GM12873 (cell line): Measurements from ENCODE around the gene SAE1.

ENCODE experiments used
- TF ChIP-seq, protein P1 (sequence below): IDR thresholded peaks from 2 replicates; pipeline ENCODE4 v1.5.1; 2012; ENCODE audit warnings: low read depth, mild to moderate bottlenecking, moderate library complexity, low read length, control low read depth; ENCODE audit not compliant: insufficient read depth; ENCODE audit errors: missing control alignments

The SAE1 gene

DNA sequence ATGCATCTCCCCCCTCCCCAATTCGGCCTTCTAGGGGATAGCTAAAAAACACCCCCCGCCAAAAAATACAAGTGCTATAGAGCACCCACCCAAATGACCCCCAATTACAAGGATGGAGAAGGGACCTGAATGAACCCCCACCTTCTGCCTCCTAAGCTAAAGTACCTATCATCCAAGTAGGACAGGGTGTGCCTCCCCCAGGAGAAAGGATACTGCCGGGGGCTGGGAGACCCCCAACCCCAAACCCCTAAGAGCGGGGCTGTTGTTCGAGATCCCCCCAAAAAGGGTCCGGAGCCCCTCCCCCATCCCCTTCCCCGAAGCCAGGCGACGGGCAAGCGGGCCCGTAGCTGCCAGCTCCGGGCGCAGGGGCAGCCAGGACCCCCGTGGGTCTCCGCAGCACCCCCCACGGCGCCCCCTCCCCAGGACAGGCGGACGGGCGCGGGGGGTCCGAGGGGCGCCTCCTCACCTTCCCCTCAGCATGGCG, 18.9 kb upstream of the SAE1 start:
- TF ChIP-seq, protein P1, sequence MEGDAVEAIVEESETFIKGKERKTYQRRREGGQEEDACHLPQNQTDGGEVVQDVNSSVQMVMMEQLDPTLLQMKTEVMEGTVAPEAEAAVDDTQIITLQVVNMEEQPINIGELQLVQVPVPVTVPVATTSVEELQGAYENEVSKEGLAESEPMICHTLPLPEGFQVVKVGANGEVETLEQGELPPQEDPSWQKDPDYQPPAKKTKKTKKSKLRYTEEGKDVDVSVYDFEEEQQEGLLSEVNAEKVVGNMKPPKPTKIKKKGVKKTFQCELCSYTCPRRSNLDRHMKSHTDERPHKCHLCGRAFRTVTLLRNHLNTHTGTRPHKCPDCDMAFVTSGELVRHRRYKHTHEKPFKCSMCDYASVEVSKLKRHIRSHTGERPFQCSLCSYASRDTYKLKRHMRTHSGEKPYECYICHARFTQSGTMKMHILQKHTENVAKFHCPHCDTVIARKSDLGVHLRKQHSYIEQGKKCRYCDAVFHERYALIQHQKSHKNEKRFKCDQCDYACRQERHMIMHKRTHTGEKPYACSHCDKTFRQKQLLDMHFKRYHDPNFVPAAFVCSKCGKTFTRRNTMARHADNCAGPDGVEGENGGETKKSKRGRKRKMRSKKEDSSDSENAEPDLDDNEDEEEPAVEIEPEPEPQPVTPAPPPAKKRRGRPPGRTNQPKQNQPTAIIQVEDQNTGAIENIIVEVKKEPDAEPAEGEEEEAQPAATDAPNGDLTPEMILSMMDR, result no peak

DNA sequence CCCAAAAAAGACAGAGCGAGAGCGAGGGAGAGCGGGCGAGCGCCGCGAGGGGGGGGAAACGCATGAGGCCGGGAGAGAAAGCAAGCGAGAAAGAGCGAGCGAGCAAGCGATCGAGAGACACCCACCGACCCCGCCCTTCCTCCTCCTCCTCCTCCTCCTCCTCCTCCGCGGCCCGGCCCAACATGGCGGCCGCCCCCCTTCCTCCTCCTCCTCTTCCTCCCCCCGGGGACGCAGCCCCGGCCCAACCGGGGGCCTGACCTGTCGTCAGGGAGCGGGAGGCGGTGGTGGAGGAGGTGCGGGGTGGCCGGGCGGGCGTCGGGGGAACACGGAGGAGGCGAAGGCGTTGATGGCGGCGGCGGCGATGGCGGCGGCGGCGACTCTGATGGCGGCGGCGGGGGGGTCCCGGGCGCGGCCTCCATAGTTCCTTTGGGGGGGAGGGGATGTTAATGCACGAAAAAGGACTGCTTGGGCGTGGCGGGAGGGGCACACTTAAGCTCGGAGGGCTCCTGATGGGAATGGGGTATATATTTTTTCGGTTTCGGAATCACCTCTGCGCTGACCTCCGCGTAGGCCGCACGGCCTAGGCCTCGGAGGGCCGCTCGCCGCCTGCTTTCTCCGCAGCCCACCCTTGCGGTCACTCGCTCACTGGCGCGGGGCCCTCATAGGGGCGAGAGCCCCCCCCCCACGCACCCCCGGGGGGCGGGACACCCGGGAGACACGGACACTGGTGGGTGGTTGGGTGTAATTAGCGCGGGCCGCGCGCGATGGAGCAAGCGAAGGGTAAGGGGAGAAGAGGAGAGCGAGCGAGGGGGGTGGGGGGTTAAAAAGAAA, 18.3 kb upstream of the SAE1 start:
- TF ChIP-seq, protein P1, result no peak

DNA sequence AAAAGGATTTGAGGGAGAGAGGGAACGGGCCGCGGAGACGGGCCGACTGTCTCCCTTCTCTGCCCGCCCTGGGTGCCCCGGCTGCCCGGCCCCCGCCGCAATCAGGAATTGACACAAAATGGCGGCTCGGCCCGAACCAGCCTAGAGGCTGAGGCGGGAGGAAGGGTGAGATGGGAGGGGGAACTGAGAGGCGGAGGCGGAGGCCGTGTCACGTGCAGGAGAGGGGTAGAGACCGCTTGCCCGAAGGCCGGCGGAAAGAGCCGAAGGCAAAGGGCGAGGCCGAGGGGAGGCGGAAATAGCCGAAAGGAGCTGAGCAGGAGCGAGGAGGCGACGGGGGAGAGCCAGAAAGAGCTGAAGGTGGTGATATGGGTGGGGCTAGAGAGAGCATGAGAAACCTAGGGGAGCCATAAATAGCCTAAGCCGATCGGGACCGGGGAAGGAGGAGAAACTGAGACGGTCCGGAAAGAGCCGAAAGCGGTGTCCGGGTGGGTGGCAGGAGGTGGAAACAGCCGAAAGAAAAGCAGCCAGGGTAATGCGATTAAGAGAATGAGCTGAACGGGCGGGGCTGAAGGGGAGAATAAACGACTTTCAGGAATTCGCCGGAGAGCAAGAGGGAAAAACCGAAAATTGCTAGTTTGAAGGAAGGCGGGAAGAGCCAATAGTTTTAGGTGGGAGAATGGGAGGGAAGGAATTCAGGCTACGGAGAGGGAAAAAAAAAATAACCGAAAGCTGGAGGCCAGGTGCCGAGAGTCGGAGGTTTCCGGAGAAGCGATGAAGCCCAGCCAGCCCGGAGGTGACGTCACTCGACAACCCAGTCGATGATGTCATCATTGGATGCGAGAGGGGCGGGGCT, 17.4 kb upstream of the SAE1 start, which contains the start of gene ZC3H4:
Gene ZC3H4, minus strand, starts transcription at position 780 of the 853 bp plus-strand sequence. CDS start 1,192 bp downstream, outside the sequence.
- TF ChIP-seq, protein P1, result no peak

DNA sequence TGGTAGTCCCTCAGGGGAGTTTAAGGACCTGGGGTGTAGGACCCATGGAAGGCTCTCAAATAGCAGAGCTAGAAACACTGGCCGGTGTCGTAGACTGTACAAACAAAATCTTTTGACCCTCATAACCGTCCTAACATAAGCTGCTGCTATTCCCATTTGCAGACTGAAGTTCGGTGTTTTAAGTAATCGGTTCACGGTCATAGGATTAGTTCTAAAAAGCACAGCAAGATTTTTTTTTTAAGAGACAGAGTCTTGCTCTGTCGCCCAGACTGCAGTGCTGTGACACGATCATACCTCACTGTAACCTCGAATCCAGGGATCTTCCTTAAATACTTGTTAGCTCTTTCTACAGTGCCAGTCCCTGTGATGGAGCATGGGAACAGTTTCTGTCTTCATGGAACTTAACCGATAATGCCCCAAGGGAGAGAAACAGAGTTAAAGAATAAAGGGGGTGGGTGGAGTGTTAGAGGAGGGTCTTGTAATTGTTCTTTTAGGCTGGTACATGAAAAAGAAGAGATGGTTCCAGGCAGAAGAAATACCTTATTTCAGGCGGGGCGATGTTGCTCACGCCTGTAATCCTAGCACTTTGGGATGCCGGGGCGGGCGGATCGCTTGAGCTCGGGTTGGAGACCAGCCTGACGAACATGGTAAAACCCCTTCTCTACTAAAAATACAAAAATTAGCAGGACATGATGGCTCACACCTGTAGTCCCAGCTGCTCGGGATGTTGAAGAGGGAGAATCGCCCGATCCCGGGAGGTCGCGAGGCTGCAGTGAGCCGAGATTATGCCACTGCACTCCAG, 16.6 kb upstream of the SAE1 start:
- TF ChIP-seq, protein P1, result no peak

DNA sequence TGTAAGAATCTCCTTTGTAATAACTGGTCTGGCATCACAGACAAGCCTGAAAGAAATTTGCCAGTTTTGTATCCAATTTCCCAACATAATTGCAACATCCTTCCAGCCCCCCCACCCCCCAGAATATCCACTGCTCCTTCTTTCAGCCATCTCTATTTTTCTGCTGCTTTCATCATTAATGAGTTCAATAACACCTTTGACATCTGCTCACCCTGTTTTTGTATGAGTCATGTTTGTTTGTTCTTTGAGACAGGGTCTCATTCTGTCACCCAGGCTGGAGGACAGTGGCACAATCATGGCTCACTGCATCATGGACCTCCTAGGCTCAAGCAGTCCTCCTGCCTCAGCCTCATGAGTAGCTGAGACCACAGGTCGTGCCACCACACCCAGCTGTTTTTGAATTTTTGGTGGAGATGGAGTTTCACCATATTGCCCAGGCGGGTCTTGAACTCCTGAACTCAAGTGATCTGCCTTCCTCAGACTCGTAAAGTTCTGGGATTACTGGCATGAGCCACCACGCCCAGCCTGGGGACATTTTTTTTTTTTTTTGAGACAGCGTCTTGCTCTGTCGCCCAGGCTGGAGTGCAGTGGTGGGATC, 10.1 kb upstream of the SAE1 start:
- TF ChIP-seq, protein P1, result no peak

DNA sequence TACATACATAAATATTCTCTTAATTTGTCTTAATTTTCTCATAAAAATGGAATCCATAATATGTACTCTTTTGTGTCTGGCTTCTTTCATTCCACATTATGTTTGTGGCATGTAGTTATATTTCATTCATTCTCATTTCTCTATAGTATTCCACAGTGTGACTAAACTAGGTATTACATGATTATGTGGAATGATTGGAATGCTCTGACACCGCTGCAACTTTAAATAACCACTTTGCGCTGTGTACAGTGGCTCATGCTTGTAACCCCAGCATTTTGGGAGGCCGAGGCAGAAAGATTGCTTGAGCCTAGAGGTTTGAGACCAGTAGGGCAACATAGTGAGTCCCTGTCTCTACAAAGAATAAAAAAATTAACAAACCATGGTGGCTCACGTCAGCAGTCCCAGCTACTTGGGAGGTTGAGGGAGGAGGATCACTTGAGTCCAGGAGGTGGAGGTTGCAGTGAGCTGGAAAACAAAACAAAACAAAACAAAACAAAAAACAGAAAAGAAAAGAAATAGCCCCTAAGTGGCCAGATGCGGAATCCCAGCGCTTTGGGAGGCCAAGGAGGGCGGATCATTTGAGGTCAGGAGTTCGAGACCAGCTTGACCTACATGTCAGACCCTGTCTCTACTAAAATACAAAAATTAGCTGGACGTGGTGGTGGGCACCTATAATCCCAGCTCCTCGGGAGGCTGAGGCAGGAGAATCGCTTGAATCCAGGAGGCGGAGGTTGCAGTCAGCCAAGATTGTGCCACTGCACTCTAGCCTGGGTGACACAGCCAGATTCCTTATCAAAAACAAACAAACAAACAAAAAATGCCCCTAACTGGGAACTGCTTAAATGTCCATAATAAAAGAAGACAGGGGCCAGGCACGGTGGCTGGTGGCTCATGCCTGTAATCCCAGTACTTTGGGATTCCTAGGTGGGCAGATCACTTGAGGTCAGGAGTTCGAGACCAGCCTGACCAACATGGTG, 8.0 kb upstream of the SAE1 start:
- TF ChIP-seq, protein P1, result no peak
